Sigmoid colon (tissue), 4 donors: ENCODE data around the gene COL4A2.

Source experiments
- EP300 ChIP-seq, 4 donors: sonication (generic); formaldehyde crosslinking; IDR thresholded peaks; one replicate each; pipeline ENCODE4 v1.6.1; 2017; ENCODE audit warnings: antibody characterized with exemption in 4 of 4
- POLR2A ChIP-seq, 2 donors: fragments of 450-650 bp; IDR thresholded peaks; one replicate each; pipeline ENCODE4 v1.6.1; 2016; ENCODE audit warnings: antibody characterized with exemption in 2 of 2, mild to moderate bottlenecking in 2 of 2, moderate library complexity in 2 of 2
- POLR2AphosphoS5 ChIP-seq, 4 donors: sonication (generic); formaldehyde crosslinking; IDR thresholded peaks; one replicate each; pipeline ENCODE4 v1.6.1; 2017; ENCODE audit warnings: antibody characterized with exemption in 4 of 4
- TF ChIP-seq, protein P1 (sequence below), 4 experiments: fragments of 450-650 bp in 3 of 4; fragments of 200-600 bp in 1 of 4; IDR thresholded peaks; one replicate each; pipeline ENCODE4 v1.5.1; 2016 to 2019; ENCODE audit warnings: antibody characterized with exemption in 4 of 4, mild to moderate bottlenecking in 3 of 4, moderate library complexity in 2 of 4

DNA sequence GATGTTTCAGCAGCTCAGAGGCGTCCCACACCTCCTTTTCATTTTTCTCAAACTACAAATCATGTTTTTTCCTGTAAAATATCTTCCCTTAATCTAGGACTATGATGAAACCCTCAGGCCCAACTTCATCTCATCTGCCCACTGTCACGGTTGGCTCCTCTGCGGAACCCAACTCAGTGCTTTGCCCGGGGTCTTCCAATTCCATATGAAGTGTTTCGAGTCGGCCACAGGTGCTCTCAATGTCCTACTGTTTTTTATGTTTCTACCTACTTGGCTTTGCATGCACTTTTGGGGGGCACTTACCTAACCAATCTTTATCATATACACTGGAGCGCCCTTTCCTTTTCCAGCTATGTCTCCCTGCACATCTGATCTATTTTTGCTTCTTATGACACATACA lies 28.2 kb upstream of the COL4A2 start:
- TF ChIP-seq, protein P1, sequence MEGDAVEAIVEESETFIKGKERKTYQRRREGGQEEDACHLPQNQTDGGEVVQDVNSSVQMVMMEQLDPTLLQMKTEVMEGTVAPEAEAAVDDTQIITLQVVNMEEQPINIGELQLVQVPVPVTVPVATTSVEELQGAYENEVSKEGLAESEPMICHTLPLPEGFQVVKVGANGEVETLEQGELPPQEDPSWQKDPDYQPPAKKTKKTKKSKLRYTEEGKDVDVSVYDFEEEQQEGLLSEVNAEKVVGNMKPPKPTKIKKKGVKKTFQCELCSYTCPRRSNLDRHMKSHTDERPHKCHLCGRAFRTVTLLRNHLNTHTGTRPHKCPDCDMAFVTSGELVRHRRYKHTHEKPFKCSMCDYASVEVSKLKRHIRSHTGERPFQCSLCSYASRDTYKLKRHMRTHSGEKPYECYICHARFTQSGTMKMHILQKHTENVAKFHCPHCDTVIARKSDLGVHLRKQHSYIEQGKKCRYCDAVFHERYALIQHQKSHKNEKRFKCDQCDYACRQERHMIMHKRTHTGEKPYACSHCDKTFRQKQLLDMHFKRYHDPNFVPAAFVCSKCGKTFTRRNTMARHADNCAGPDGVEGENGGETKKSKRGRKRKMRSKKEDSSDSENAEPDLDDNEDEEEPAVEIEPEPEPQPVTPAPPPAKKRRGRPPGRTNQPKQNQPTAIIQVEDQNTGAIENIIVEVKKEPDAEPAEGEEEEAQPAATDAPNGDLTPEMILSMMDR (IDR thresholded peaks at IDR 0.05): no peak
- TF ChIP-seq EP300 (IDR thresholded peaks at IDR 0.05): no peak
- TF ChIP-seq POLR2AphosphoS5 (IDR thresholded peaks at IDR 0.05): no peak
- no peak for TF ChIP-seq POLR2A (IDR thresholded peaks at IDR 0.05)
